SIG-M5 treated with dmso at 0.1 percent for 504 hours (cell line): Measurements from ENCODE around the gene AOX1.
"Not testable (repeated sequence)": the region's sequence is repeated elsewhere in the genome, so short reads cannot be mapped to it uniquely, and the experiment has no call there.

Experiments
- DNase-seq: peaks from one replicate; lab custom pipeline; 2025; ENCODE audit not compliant: unreplicated experiment; lab: John Stamatoyannopoulos, UW

AOX1 gene

DNA sequence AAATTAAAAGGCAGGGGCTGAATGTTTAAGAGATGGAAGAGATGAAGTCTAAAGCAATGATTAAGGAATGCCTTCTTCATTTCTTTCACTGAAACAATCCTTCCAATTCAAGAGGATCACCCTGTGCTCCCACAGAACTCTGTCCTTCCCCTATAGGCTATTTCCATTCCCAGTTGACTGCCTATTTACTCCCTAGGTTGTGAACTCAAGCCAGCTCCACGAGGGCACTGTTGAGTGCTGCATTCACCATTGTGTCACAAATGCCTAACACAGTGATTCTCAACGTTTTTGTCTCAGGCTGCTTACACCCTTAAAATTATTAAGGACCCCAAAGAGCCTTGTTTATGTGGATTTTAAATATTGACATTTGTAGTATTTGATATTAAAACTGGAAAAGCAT, 112.4 kb downstream of the AOX1 start:
- no peak for DNase-seq

DNA sequence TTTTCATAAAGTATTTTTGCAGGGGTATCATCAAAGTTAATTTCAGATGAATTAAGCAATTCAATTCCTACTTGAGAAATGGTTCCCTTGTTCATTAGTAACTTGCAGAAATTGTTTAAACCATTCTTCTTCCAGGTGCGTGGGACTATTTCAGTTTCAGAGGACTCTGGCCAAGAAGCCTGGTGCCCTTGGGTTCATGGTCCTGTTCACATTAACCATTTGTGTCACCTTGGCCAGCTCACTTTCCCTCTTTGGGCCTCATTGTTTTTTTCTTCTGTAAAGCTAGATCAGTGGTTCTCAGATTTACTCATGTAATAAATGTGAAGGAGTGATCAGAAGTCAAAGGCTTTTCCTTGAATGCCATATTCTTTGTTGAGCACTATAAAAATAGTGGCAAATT, 113.5 kb downstream of the AOX1 start:
- no peak for DNase-seq

DNA sequence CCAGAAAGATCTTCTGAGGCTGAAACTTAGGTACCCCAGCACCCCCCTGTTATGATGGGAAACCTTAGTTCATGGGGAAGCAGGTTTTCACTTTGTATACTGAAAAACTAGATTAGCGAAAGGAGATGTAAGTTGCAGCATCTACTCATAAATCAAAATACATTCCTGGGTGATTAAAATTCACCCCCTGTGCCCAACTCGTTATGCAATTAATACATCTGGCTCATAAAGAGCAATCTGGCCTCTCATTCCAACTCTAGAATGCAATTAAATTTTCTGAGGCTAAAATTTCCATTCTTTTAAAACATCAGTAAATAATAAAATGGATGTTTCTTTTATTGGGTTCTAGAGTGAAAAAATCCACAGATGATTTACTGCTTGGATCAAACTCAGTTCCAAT, 115.0 kb downstream of the AOX1 start:
- no peak for DNase-seq

DNA sequence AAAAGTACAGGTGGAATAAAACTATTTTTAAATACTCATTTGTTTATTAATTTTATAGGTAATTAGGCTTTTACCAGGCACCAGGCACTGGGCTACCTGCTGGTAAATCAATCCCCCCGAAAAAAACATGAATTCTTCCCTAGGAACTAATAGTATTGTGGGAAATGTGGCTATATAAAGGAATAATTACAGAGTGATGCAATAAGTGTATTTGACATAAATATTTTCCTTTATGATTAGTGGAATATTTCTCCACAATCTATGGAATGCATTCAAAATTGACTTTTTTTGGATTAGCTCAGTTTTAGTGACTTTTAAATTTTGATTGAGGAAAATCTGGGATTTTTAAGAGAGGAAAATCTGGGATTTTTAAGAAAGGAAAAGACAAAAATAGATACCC, 116.2 kb downstream of the AOX1 start:
- no peak for DNase-seq

DNA sequence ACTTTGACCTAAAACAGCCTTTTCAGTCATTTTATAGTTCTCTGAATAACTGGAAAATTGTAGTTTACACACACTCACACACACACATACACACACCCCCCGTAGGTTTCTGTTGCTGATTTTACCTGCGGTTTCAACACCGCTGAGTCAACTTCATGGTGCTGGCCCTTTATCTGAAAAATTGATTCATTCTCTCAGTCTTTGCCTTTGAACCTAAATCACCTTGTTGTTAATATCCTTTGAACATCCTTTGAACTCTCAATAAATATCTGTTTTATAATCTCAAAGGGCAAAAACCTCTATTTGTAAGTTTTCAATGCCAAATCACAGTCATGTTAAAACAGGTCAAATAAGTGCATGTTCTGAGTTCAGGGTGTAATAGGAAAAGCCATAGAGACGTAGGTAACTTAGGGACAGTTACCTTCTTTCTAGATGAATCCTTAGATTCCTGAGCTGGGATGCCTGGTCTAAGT, 116.9 kb downstream of the AOX1 start:
- no peak for DNase-seq

DNA sequence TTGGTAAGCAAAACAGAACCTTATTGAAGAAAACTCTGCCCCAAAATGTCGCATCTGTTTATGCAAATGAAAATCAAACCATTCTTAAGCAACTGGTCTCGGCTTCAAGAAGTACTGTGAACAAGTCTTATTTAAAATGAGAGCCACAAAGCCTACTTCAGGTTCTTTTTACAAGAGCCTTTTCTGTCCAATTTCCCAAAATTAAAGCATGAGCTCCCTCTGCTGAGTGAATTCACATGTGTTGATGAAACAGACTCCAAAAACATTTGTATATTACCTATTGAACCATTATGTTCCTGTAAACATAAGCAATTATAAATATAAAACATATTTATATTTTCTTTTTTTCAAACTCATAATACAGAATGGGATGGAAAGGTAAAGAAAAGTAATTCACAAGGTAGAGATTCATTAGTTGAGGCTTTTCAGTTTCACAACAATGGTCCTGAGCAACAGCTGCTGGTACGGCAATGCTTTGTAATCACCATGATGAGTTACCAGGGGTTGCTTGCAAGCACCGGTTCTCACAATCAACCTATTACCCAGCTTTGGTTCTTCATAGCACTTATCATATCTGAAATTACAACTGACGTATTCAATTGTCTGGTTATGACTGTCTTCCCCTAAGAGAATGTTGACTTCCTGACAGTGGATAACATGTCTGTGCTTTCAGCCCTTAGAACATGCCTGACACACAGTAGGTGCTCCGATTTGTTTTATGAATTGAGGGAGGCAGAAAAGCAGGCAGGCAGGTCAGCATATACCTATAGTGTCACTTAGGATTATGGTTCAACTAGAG, 117.5 kb downstream of the AOX1 start:
- DNase-seq = peak; percentile 73

DNA sequence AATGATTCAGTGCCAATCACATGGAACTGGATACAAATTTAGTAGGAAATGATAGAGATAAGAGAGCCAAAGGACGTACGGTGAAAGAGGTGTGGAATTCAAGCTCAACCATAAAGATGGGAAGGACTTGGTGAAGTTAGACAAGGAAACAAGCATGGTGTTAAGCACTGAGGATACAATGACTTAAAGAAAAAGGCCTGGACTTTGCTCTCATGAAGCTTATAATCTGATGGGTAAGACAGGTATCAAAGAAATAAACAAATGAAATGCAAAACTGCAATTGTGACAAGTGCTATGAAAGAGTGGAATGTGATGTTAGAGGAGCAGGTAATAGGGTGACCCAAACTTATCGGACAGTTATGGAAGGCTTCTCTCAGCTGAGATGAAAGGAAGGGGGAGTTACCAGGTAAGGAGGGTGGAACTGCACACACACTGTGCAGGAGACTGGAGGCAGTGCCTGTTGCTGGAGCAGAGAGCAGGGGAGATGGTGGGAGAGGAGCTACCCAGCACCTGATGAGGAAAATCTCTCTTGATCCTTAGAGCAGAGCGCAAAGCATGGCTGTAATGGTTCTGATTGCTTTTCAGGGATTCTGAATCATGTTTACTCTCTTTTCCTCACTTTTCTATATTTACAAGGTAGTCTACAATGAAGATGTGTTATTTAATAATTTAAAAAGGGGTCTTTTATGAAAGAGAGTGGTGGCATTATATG, 118.3 kb downstream of the AOX1 start:
- no peak for DNase-seq

DNA sequence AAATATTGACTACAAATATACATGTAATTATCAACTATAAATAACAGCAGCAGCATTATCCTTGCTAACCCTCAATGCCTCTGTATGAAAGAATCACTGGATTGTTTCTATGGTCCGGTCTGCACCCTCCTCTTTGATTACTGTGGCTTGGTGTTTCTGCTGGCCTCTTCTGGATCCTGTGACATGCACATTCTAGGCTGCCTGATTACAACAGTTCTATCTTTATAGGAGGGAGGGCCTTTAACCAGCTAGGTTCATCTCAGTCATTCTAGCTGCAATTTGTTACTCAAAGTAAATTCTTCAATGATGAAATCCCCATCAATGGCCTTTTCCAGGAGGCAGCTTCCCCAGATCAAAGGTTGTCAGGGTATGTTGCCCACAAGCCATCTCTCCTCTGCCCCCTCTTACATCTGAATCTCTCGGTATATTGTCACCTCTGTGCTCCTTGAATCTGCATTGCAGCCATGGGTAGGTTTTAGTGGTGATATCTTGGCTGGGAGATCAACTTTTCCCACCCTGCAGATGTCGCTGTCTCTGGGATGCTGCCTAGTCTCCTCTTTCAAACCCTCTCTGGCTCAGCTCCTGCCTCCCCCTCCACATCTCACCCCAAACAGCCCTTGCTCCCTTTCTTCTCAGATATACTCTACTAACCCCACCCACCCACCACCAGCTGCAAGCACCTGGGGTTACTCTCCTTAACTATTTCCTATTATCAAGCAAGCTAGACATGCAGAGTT, 119.7 kb downstream of the AOX1 start:
- no peak for DNase-seq

DNA sequence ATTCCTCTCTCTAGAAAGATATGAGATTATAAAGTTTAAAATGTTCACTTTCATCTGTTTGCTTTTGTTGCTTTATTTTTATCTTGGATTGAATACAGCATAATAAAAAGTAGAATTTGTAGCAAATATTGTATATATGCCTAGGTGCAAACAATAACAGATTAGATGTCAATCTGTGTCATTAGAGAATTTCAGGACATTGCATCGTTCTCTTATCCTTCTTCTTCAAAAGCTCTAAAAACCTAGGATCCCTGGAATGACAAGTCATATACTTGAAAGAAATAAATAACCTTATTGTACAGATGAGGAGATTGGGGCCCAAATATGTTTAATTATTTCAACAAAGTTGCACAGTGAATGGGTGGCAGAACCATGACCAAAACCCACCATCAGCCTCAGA, 123.1 kb downstream of the AOX1 start:
- DNase-seq = no peak

DNA sequence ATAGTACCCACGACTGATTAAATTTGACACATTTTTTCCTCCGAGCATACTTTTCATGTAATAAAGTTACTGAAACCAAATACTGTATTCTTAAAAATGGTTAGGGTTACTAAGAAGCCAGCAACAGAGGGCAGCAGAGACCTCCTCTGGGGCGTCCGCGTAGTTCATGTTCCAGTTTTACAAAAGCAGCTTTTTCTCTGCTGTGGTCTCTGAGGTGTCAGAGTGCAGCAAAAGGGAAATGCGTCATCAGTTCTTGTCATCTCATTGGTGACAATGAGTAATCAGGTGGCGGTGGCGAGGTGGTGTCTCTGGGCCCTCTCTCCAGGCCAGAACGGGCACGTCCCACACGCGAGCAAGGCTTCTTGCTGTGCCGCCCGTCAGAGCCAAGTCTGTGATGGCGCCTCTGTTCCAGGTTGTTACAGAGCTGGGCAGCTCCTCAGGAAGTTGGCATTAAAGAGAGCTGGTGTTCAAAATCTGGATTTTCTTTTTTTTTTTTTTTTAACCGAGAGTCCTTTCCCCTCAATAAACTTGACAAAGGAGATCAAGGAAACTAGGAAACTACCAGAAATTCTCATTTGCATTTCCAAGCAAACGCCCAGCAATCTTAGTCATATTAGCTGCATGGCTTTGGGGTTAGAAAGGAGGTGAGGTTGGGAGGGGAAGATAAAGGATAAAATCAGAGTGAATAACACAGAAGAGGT, 127.3 kb downstream of the AOX1 start:
- DNase-seq = peak; percentile 99

DNA sequence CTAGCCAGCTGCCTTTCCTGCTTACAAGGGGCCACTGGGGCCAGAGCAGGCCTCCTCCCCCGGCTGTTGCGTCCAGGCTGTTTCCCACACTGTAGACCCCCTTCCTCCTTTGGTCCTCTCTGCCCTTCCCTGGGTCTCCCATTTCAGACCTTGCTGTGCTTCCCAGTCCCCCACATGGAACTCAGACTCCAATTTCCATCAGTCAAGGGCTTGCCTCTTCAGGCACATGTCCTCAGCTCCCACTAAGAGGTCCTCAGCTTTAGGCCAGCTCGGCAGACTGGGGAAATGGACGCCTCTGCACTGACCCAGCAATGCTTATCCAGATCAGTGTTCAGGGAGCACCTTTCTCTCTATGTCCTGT, 127.9 kb downstream of the AOX1 start:
- no peak for DNase-seq

DNA sequence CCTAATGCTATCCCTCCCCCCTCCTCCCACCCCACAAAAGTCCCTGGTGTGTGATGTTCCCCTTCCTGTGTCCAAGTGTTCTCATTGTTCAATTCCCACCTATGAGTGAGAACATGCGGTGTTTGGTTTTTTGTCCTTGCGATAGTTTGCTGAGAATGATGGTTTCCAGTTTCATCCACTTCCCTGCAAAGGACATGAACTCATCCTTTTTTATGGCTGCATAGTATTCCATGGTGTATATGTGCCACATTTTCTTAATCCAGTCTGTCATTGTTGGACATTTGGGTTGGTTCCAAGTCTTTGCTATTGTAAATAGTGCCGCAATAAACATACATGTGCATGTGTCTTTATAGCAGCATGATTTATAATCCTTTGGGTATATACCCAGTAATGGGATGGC, 129.2 kb downstream of the AOX1 start:
- DNase-seq = not testable (repeated sequence)

DNA sequence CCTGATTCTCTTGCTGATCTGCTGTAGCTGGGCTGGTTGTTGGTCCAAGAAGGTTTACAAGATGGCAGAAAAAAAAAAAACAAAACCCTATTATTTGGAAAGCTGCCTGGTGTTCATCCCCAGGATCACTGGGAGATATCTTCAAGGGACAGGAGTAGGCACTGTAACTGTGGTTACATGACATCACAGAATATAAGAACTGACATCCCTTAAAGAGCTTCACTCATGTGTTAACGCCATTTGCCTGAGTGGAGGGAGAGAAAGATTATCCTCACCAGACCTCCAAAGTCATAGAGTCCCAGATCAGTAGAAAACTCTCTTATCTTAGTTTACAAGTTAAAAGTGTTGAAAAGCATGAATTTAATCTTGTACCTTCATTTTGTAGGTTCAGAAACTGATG, 130.6 kb downstream of the AOX1 start:
- no peak for DNase-seq
